Activated T-helper 1 cell treated with Interleukin-2 at 50 U/mL for 16 hours (primary cell): ENCODE data around the gene IL1F10.

ENCODE experiments used
- DNase-seq: peaks from one replicate; pipeline ENCODE4 v3.0.0-alpha.2; 2020; ENCODE audit warnings: low read depth

IL1F10 gene

DNA sequence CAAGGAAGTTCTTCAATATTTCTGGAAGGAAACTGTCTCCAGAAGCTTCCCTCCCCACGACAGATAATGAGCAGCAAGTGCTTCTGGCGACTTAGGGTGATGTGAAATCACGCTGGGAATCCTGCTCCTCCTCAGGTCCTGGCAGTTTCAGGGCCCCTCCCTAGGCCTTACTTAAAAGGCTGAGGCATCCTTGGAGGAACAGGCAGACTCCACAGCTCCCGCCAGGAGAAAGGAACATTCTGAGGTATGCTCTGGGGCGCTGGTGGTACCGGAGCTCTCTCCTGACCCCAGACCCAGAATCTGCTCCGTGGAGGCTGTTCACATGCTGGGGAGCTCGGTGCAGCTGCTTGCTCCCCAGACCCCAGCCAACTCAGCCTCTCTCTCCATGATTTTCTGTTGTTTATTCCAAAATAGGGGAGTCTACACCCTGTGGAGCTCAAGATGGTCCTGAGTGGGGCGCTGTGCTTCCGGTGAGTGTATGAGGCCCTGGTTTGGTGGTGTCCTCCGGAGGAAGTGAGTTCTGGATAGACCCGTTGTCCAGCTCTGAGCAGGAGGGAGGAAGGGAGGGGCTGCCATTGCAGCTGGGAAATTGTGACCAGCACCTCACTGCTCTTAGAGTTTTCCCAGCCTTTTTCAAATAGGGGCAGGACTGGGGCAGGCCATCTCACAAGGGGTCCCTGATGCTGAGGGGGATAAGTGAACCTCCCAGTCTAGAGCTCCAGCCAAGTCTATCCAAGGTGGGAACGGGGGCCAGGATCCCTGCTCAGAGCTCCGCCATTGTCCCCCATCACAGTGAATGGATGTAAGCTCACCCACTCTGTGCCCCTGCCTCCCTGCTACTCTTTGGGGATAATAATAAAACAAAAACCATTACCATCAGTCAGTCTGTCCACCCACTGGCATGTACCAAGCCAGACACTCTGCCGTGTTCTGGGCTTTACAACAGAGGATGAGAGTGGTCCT lies 8.5 kb upstream of the IL1F10 start, which contains the start of gene IL36RN:
TSS of gene IL36RN (plus strand) at position 201 of the 963 bp plus-strand sequence. CDS start at position 442, 241 bp downstream.
- DNase-seq: no peak

DNA sequence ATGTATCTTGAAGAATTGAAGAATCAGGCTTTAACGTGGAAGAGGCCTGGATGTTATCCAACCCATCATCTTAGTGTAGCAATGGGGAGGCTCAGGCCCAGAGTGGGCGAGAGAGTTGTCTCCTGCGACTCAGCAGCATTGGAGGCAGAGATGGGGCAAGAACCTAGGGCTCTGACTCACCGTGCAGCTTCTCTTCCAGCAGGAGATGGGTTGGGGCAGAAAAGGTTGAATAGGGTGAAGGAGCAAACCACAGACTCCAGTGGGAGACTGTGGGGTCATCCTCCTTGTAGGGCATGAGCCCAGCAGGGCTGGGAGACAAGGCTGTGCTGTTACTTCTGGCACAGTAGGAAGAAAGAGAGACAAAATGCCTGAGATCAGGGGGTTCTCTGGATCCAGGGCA lies 7.4 kb upstream of the IL1F10 start:
- DNase-seq: no peak

- no peak for DNase-seq
Observed at GRCh38 chr2:113060796-113061195, 7.0 kb upstream of the IL1F10 start.

DNA sequence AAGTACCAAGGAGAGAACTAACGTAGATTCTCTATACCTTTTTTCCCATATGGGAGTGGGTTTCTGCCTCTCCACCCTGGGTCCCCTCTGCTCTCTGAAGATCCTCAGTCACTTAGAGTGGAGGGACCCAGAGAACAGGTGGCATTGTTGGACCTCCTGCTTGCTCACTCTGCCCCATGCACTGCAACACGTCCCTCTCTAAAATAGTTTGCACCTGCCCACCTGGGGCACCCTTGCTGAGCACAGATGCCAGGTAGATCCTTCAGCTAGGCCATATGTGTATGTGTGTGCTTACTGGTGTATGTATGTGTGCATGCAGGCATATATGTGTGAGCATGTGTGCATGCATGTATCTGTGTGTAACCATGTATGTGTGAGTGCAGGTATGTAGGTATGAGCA lies 6.5 kb upstream of the IL1F10 start:
- no peak for DNase-seq

DNA sequence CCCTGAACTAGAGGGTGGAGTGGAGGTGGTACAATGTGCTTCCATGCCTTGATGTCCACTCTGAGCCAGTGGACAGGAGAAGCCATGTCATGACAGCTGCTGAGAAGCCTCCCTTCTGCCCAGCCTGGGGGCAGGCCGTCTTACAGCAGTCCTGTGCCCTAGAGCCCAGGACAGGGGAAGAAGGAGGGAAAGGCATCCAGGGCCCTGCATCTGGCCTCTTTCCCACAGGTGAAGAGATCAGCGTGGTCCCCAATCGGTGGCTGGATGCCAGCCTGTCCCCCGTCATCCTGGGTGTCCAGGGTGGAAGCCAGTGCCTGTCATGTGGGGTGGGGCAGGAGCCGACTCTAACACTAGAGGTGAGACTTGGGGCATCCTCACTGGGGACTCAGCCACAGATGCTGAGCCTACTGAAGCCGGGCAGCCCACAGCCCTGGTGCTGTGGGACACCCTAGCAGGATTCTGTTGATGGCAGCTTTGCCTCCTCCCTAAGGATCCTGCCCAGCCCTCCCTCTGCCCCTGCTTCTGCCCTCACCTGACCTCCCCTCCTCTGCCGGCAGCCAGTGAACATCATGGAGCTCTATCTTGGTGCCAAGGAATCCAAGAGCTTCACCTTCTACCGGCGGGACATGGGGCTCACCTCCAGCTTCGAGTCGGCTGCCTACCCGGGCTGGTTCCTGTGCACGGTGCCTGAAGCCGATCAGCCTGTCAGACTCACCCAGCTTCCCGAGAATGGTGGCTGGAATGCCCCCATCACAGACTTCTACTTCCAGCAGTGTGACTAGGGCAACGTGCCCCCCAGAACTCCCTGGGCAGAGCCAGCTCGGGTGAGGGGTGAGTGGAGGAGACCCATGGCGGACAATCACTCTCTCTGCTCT lies 5.6 kb upstream of the IL1F10 start:
- no peak for DNase-seq

- DNase-seq: no peak
Observed at GRCh38 chr2:113064281-113064680, 3.5 kb upstream of the IL1F10 start.

- DNase-seq: no peak
Observed at GRCh38 chr2:113064898-113065297, 2.9 kb upstream of the IL1F10 start.

GRCh38 chr2:113068249-113068648 lies 479 bp downstream of the IL1F10 start:
- no peak for DNase-seq

DNA sequence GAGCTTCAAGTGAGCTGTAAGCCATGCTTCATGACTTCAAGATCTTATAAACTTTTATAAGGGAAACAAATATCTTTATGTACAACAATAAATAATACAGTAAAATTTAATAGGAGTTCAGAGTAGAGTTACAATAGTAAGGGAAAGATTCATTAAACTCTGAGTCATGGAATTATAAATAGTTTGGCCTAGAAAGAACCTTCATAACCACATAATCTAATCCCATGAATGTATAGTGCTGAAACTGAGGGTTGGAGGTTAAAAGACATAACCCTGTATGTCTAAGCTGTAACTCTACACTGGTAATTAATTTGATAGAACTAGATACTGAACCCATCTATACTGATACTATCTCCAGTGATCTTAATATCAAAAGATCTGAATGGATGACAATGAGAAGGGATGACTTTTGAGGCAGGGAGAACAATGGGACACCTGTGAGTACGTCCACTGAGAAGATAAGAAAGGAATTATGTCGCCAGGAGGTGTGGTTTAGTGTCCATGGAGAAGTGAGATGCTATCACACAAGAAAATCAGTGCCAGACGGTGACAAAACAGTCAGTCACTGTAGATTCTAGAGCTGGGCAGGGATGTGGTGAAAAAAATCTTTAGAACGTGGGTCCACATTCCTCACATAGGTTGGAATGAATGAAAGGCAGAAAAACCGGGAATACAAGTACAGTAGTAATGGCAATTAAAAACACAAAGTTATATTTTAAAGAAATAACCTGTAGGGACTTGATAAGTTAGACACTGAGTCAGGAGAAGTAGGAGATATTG lies 1.1 kb downstream of the IL1F10 start:
- no peak for DNase-seq

DNA sequence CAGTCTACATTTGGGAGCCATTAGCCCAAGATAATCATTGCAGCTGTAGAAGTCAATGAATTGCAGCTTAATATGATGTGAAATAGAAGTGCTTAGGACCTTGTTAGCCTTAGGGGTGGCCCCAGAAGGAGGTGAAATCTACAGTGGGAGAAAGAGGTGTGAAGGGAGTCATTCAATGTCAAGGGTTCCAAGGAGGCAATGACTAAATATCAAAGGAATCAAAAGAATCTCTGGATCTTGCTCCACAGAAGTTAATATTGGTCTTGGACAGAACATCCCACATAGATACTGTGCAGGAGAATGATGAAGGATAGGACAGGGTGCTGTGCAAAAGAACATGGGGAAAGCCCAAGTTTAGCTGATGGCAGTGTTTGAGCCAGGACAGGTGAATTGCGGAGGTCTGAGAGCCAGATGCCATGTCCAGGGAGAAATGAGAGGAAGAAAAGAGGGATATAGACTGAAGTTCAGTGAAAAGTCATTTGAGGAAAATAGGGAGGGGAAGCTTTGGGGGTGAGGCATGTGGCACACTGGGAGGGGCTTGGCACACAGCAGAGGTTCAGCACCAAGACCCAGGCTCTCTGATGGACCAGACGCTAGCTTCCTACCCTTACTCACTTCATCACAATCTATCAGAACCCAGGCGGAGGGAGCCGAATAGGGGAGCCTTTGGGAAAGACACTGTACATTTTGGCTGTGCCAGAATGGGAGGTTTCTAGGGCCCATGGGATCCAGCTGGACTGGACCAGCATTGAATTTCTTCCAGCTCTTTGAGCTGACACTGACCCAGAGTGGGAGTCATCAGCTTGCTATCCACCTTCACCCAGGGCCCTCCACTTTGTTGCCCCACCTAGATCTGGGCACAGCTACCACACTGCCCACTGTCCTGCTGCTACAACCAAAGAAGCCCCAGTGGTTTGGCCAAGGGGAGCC lies 2.2 kb downstream of the IL1F10 start:
- DNase-seq: no peak

- DNase-seq: no peak
Observed at GRCh38 chr2:113070606-113070975, 2.8 kb downstream of the IL1F10 start.

DNA sequence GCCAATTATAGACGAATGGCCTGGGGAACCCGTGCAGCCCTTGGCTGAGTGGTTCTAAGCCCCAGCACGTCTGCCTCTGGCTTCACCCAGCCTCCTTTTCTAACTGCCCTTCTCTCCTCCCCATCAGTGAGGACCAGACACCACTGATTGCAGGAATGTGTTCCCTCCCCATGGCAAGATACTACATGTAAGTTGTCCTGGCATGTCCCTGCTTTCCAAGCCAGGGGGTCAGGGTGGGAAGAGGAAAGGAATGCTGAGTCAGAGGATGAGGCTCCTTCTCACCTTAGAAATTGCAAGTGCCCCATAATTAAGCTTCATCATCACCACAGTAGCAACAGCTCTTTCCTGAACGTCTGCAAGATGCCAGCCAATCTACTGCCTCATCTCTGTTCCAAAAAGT lies 4.8 kb downstream of the IL1F10 start:
- DNase-seq: no peak

DNA sequence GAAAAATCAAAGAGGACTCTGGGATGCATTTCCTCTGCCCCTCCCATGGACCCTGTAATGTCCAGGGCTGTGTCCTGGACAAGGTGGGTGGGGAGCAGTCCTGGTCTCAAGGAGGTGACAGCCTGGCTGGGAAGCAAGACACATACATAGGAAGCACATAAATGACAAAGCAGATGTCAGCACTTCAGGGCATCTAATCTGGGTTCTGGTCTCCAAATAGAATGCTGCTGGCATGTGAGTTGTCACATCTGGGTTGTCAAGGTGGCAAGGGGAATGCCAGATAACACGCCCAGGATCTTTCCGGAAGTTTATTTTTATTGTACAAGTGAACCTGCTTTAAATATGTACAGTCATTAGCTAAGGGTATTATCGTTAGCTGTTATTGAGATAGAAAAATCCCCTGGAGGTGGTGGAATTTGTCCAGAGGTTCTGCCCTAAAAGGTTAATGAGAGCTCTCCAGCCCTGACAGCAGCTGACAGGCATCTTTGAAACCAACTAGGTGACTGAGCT lies 5.6 kb downstream of the IL1F10 start:
- DNase-seq: no peak

- no peak for DNase-seq
Observed at GRCh38 chr2:113075030-113075429, 7.3 kb downstream of the IL1F10 start.

GRCh38 chr2:113075600-113075999 lies 7.8 kb downstream of the IL1F10 start:
- DNase-seq: no peak

DNA sequence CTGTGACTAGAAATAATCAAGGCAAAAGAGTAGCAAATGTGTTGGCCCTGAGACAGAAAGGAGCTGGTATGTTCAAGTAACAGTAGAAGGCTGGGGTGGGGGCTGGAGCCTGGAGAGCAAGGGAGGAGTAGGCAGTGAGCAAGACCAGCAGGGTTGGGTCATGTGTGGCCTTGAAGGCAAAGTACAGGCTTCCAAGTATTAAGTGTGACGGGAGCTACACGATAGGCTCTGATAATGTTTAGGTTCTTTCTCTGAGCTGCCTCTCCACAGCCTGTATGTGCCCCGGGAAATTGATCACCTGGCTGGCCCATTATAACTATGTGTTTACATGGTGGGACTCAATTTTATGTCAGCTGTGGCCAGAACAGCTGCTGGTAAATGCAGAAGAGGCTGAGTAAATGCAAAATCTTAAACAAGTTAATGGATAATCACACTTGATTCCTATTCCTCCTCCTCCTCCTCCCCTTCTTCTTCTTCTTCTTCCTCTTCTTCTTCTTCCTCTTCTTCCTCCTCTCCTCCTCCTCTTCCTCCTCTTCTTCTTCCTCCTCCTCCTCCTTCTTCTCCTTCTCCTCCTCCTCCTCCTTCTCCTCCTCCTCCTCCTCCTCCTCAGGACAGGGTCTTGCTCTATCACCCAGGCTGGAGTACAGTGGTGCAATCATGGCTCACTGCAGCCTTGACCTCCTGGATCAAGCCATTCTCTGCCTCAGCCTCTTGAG lies 9.3 kb downstream of the IL1F10 start:
- DNase-seq: no peak

GRCh38 chr2:113077921-113078320 lies 10.2 kb downstream of the IL1F10 start:
- no peak for DNase-seq

- DNase-seq: no peak
Observed at GRCh38 chr2:113078350-113078839, 10.6 kb downstream of the IL1F10 start.

- no peak for DNase-seq
Observed at GRCh38 chr2:113079131-113079530, 11.4 kb downstream of the IL1F10 start.

DNA sequence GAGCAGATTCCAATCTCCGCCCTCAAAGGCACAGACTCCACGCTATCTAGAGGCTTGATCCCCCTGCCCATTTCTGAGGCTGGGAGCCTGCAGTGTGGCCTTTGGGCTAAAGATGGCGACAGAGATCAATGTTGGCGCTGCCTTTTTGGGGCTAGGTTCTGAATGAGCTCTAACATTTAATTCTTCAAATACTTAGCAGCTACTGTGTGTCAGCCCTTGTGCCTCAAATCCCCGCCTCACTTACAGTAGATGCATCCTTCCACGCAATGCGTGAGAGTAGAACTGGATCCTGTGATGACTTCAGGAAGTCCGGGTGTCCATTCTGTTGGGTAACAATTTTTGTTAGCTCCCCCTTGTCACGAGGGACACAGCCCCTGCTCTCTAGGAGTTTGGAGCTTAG lies 12.4 kb downstream of the IL1F10 start:
- no peak for DNase-seq
